Measurements from ENCODE around the gene BRAT1. TPM values are rescaled to one million over a fixed set of nuclear protein-coding genes. Genes with fewer than 3 reads are reported as not detected.
A peak's percentile ranks its signal among the peaks of the same experiment; 100 is the strongest.
"Not testable (repeated sequence)": the region's sequence is repeated elsewhere in the genome, so short reads cannot be mapped to it uniquely, and the experiment has no call there.

Gene BRAT1
- total and polyA plus RNA-seq, 11 donors: 10.9 to 27.8 (median 14.9) TPM

- DNase-seq (peak in 2 of 5 donors; percentile 32 to 52), ATAC-seq (peak; percentile 75 to 83 (median 82))
- Histone ChIP-seq H3K4me3 (peak overlapping the region in 6 of 12 donors; percentile 2 to 47 (median 35)), H3K9me3 (no peaks in the 10 kb centered on the region), H3K27ac (no peak overlapping the region), H3K36me3 (peaks cover 0 to 12% (median 6%) of the 10 kb centered on the region in 9 donors), H3K27me3 (no peaks in the 10 kb centered on the region), H3K4me1 (peaks cover 0 to 19% (median 9%) of the 10 kb centered on the region in 12 donors)
- 52 to 74% (median 60%) methylated on average over 26 to 28 of the region's 28 CpGs for WGBS, 4 donors
- no peak for TF ChIP-seq POLR2A (IDR thresholded peaks at IDR 0.05)
- TF ChIP-seq, protein P1, sequence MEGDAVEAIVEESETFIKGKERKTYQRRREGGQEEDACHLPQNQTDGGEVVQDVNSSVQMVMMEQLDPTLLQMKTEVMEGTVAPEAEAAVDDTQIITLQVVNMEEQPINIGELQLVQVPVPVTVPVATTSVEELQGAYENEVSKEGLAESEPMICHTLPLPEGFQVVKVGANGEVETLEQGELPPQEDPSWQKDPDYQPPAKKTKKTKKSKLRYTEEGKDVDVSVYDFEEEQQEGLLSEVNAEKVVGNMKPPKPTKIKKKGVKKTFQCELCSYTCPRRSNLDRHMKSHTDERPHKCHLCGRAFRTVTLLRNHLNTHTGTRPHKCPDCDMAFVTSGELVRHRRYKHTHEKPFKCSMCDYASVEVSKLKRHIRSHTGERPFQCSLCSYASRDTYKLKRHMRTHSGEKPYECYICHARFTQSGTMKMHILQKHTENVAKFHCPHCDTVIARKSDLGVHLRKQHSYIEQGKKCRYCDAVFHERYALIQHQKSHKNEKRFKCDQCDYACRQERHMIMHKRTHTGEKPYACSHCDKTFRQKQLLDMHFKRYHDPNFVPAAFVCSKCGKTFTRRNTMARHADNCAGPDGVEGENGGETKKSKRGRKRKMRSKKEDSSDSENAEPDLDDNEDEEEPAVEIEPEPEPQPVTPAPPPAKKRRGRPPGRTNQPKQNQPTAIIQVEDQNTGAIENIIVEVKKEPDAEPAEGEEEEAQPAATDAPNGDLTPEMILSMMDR (IDR thresholded peaks at IDR 0.05): peak in 3 of 12 donors; percentile 4 to 27 (median 13)
- intact Hi-C loops (cut with DNase I): loop anchor here (1.0 to 10.0 kb wide), 7 partner anchors 92 to 118 kb away; partner anchors contain the start of genes AMZ1 (in 1 of the 10) and GRIFIN (in 1 of the 10)
These were observed 11.8 kb upstream of the BRAT1 start for GRCh38 chr7:2566890-2567678.

DNA sequence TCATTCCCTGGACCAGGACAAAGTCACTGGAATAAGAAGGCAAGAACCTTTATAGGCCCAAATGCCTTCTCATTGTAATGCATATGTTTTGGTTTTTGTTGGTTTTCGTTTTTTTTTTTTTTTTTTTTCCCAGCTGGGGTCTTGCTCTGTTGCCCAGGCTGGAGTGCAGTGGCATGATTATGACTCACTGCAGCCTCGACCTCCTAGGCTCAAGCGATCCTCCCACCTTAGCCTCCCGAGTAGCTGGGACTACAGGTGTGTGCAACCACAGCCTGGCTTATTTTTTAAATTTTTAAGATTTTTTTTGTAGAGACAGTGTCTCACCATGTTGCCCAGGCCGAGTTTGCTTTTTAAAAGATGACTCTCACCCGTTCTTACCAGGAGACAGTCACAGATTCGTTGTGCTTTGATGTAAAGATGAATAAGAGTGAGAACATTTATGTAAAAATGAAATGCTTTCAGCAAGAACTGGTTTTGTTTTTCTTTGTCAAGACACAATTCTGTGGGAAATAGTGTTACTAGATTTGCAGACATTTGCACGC lies 11.1 kb upstream of the BRAT1 start:
- Histone ChIP-seq H3K27ac (no peak overlapping the region), H3K4me1 (peaks cover 0 to 19% (median 9%) of the 10 kb centered on the region in 12 donors), H3K36me3 (peaks cover 0 to 6% (median 0%) of the 10 kb centered on the region in 9 donors), H3K27me3 (no peaks in the 10 kb centered on the region), H3K9me3 (no peaks in the 10 kb centered on the region), H3K4me3 (peak overlapping the region in 2 of 12 donors; percentile 30 to 40)
- intact Hi-C loops (cut with DNase I): loop anchor here in 8 of 10 donors (2.0 to 10.0 kb wide), 6 partner anchors 92 to 118 kb away; partner anchors contain the start of genes AMZ1 (in 1 of the 8) and GRIFIN (in 1 of the 8)
- TF ChIP-seq, protein P1 (IDR thresholded peaks at IDR 0.05): no peak
- no peak for TF ChIP-seq POLR2A (IDR thresholded peaks at IDR 0.05)
- ATAC-seq: no peak
- no peak for DNase-seq
- whole genome bisulfite sequencing, 4 donors: 87 to 88% (median 88%) methylated on average over 8 of the region's 8 CpGs

DNA sequence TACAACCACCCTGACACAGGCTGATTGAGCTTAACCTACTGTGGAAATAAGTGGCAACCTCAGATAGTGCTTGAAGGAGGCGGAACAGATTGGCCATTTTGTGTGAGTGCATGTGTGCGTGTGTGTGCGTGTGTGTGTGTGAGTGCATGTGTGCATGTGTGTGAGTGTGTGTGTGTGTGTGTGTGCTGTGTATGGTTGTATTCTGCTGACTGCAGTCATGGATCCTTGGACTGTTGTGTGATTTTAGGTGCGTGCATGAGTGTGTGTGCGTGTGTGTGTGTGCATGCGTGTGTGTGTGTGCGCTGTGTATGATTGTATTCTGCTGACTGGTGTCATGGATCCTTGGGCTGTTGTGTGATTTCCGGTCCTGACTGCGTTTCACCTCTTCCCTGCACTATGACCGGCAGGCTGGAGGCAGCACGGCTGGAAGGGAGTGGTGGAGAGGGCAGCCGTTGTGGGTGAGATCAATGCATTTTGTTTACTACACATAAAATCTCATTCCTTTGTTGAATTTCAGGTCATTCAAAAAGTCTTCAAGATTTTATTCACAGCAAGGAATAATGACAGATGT lies 9.7 kb upstream of the BRAT1 start:
- Histone ChIP-seq H3K27ac (no peak overlapping the region), H3K9me3 (no peaks in the 10 kb centered on the region), H3K4me3 (no peak overlapping the region), H3K27me3 (no peaks in the 10 kb centered on the region), H3K36me3 (peaks cover 0 to 2% (median 0%) of the 10 kb centered on the region in 9 donors), H3K4me1 (peaks cover 0 to 23% (median 10%) of the 10 kb centered on the region in 12 donors)
- DNase-seq (no peak), ATAC-seq (no peak)
- intact Hi-C loops (cut with DNase I): loop anchor here in 5 of 10 donors (5.0 to 10.0 kb wide), 5 partner anchors 90 to 120 kb away; partner anchors contain the start of genes AMZ1 (in 1 of the 5) and GRIFIN (in 1 of the 5)
- WGBS, 4 donors: 89 to 97% (median 90%) methylated on average over 12 of the region's 12 CpGs
- TF ChIP-seq, protein P1 (IDR thresholded peaks at IDR 0.05): no peak
- TF ChIP-seq POLR2A (IDR thresholded peaks at IDR 0.05): no peak

DNA sequence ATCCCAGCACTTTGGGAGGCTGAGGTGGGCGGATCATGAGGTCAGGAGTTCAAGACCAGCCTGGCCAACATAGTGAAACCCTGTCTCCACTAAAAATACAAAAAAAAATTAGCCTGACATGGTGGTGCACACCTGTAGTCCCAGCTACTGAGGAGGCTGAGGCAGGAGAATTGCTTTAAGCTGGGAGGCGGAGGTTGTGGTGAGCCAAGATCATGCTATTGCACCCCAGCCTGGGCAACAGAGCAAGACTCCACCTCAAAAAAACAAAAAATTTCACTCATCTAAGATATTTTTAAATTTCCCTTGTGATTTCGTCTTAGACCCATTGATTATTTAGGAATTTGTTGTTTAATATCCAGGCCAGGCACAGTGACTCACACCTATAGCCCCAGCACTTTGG lies 8.6 kb upstream of the BRAT1 start:
- not testable (repeated sequence) for H3K4me3 ChIP-seq, H3K27me3 ChIP-seq, H3K9me3 ChIP-seq, ATAC-seq, DNase-seq, H3K36me3 ChIP-seq, H3K27ac ChIP-seq
- H3K4me1 ChIP-seq: peaks cover 0 to 31% (median 15%) of the 10 kb centered on the region in 12 donors
- WGBS, 4 donors: 89 to 97% (median 97%) methylated on average over 3 of the region's 3 CpGs
- intact Hi-C loops (cut with DNase I): loop anchor here in 3 of 10 donors (10.0 kb wide), 3 partner anchors 89 to 121 kb away; partner anchors contain the start of genes AMZ1 (in 1 of the 3) and GRIFIN (in 1 of the 3)
